Measurements from ENCODE around the gene GPR158.
"Not testable (repeated sequence)": the region's sequence is repeated elsewhere in the genome, so short reads cannot be mapped to it uniquely, and the experiment has no call there.

The GPR158 gene

GRCh38 chr10:25142116-25142864 is 32.5 kb upstream of the GPR158 start:
- no peak overlapping the region for H3K4me3 ChIP-seq (IDR thresholded peaks at IDR 0.05; ENCODE audit: insufficient read depth, low read depth, low read length)
- no peak overlapping the region for H3K27ac ChIP-seq
- H2AFZ ChIP-seq (ENCODE audit: low read depth) = no peak overlapping the region
- TF ChIP-seq CTCF (conservative IDR thresholded peaks at IDR 0.05; ENCODE audit: low read depth, low read length) = no peak
- H3K27me3 ChIP-seq (ENCODE audit: insufficient read depth, low read depth) = no peaks in the 10 kb centered on the region
- no peaks in the 10 kb centered on the region for H3K79me2 ChIP-seq (ENCODE audit: insufficient read depth, low read depth)
- no peaks in the 10 kb centered on the region for H3K4me1 ChIP-seq (ENCODE audit: low read depth, poor library complexity, severe bottlenecking)
- no peak overlapping the region for H3K4me2 ChIP-seq
- no peak overlapping the region for H3K9ac ChIP-seq
- H3K36me3 ChIP-seq (ENCODE audit: insufficient read depth) = no peaks in the 10 kb centered on the region
- no peaks in the 10 kb centered on the region for H4K20me1 ChIP-seq (ENCODE audit: insufficient read depth)

- Histone ChIP-seq H3K79me2 (ENCODE audit: insufficient read depth, low read depth) (no peaks in the 10 kb centered on the region), H4K20me1 (ENCODE audit: insufficient read depth) (no peaks in the 10 kb centered on the region), H3K4me1 (ENCODE audit: low read depth, poor library complexity, severe bottlenecking) (no peaks in the 10 kb centered on the region), H3K27ac (no peak overlapping the region), H2AFZ (ENCODE audit: low read depth) (no peak overlapping the region), H3K4me2 (no peak overlapping the region), H3K9ac (no peak overlapping the region), H3K27me3 (ENCODE audit: insufficient read depth, low read depth) (no peaks in the 10 kb centered on the region), H3K36me3 (ENCODE audit: insufficient read depth) (no peaks in the 10 kb centered on the region), H3K4me3 (IDR thresholded peaks at IDR 0.05; ENCODE audit: insufficient read depth, low read depth, low read length) (no peak overlapping the region)
- TF ChIP-seq CTCF (conservative IDR thresholded peaks at IDR 0.05; ENCODE audit: low read depth, low read length) = no peak
These were observed 17.2 kb upstream of the GPR158 start for GRCh38 chr10:25157650-25158049.

- Histone ChIP-seq H3K4me3 (IDR thresholded peaks at IDR 0.05; ENCODE audit: insufficient read depth, low read depth, low read length) (no peak overlapping the region), H3K27me3 (ENCODE audit: insufficient read depth, low read depth) (no peaks in the 10 kb centered on the region), H3K79me2 (ENCODE audit: insufficient read depth, low read depth) (no peaks in the 10 kb centered on the region), H3K9ac (no peak overlapping the region), H3K27ac (no peak overlapping the region), H3K36me3 (ENCODE audit: insufficient read depth) (no peaks in the 10 kb centered on the region), H2AFZ (ENCODE audit: low read depth) (no peak overlapping the region), H4K20me1 (ENCODE audit: insufficient read depth) (no peaks in the 10 kb centered on the region), H3K4me1 (ENCODE audit: low read depth, poor library complexity, severe bottlenecking) (no peaks in the 10 kb centered on the region), H3K4me2 (no peak overlapping the region)
- TF ChIP-seq CTCF (conservative IDR thresholded peaks at IDR 0.05; ENCODE audit: low read depth, low read length) = no peak
These were observed 15.2 kb upstream of the GPR158 start for GRCh38 chr10:25159591-25159990.

GRCh38 chr10:25162391-25162790 is 12.4 kb upstream of the GPR158 start:
- H4K20me1 ChIP-seq (ENCODE audit: insufficient read depth) = no peaks in the 10 kb centered on the region
- H3K4me2 ChIP-seq = no peak overlapping the region
- no peaks in the 10 kb centered on the region for H3K36me3 ChIP-seq (ENCODE audit: insufficient read depth)
- TF ChIP-seq CTCF (conservative IDR thresholded peaks at IDR 0.05; ENCODE audit: low read depth, low read length) = no peak
- H3K4me1 ChIP-seq (ENCODE audit: low read depth, poor library complexity, severe bottlenecking) = no peaks in the 10 kb centered on the region
- no peak overlapping the region for H3K27ac ChIP-seq
- H3K79me2 ChIP-seq (ENCODE audit: insufficient read depth, low read depth) = no peaks in the 10 kb centered on the region
- no peak overlapping the region for H3K9ac ChIP-seq
- no peaks in the 10 kb centered on the region for H3K27me3 ChIP-seq (ENCODE audit: insufficient read depth, low read depth)
- H3K4me3 ChIP-seq (IDR thresholded peaks at IDR 0.05; ENCODE audit: insufficient read depth, low read depth, low read length) = no peak overlapping the region
- H2AFZ ChIP-seq (ENCODE audit: low read depth) = no peak overlapping the region

DNA sequence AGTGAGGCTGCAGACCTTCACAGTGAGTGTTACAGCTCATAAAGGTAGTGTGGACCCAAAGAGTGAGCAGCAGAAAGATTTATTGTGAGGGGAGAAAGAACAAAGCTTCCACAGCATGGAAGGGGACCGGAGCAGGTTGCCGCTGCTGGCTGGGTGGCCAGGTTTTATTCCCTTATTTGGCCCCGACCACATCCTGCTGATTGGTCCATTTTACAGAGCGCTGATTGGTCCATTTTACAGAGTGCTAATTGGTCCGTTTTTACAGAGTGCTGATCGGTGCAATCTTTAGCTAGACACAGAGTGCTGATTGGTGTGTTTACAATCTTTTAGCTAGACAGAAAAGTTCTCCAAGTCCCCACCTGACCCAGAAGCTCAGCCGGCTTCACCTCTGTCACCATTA is 11.3 kb upstream of the GPR158 start:
- not testable (repeated sequence) for H3K36me3 ChIP-seq (ENCODE audit: insufficient read depth); H2AFZ ChIP-seq (ENCODE audit: low read depth); H3K4me2 ChIP-seq; H3K4me1 ChIP-seq (ENCODE audit: low read depth, poor library complexity, severe bottlenecking); H3K27ac ChIP-seq; H3K27me3 ChIP-seq (ENCODE audit: insufficient read depth, low read depth); H3K79me2 ChIP-seq (ENCODE audit: insufficient read depth, low read depth); H4K20me1 ChIP-seq (ENCODE audit: insufficient read depth); H3K9ac ChIP-seq; H3K4me3 ChIP-seq (IDR thresholded peaks at IDR 0.05; ENCODE audit: insufficient read depth, low read depth, low read length)
